ENCODE results near the gene MYH9.

- TF ChIP-seq EZH2 (IDR thresholded peaks at IDR 0.05; ENCODE audit: low read depth) (no peak), CTCF (conservative IDR thresholded peaks at IDR 0.05) (no peak)
Measured at GRCh38 chr22:36378080-36378868, 9.5 kb downstream of the MYH9 start.
